HL-60 (cell line): ENCODE measurements around the gene THAP7.
A peak's percentile ranks its signal among the peaks of the same experiment; 100 is the strongest.

Source experiments
- CTCF ChIP-seq: IDR thresholded peaks from one replicate; pipeline ENCODE4 v1.5.1; 2011; ENCODE audit warnings: low read length, control low read depth, inconsistent platforms; ENCODE audit not compliant: insufficient read depth
- POLR2AphosphoS5 ChIP-seq: IDR thresholded peaks from 2 replicates; pipeline ENCODE4 v1.6.1; 2012; ENCODE audit warnings: low read depth
- REST ChIP-seq: IDR thresholded peaks from 2 replicates; pipeline ENCODE4 v1.6.1; 2012; ENCODE audit warnings: low read depth; ENCODE audit not compliant: insufficient replicate concordance

- TF ChIP-seq CTCF (no peak), POLR2AphosphoS5 (peak; percentile 15; the same call in 1 of the 2 replicates), REST (no peak)
These were observed 3.2 kb downstream of the THAP7 start for GRCh38 chr22:20998411-20999336.
